CD8-positive, alpha-beta memory T cell (primary cell): ENCODE measurements around the gene RAX2. TPM values are rescaled to one million over a fixed set of nuclear protein-coding genes. Genes with fewer than 3 reads are reported as not detected.
A peak's percentile ranks its signal among the peaks of the same experiment; 100 is the strongest.

Source experiments
- CTCF ChIA-PET: fragments of 350-600 bp; sonication (Branson Sonifier 250); formaldehyde crosslinking; loops from one replicate; lab custom pipeline; 2021; ENCODE audit warnings: antibody characterized with exemption; lab: Charles Lee
- POLR2A ChIA-PET: fragments of 350-600 bp; sonication (Branson Sonifier 250); formaldehyde crosslinking; loops from one replicate; lab custom pipeline; 2021; ENCODE audit warnings: antibody characterized with exemption; lab: Charles Lee
- DNase-seq, 5 donors: peaks; one replicate each; pipeline versions ENCODE4 v3.0.0 to v3.0.0-alpha.2; 2020 to 2022; ENCODE audit warnings: mixed read lengths in 1 of 5
- H3K27ac ChIP-seq: one replicate; pipeline ENCODE4 v1.7.0; 2013; ENCODE audit warnings: low read depth, mild to moderate bottlenecking, low read length, moderate library complexity
- H3K27me3 ChIP-seq: 2 replicates; pipeline ENCODE4 v1.7.0; 2013; ENCODE audit warnings: low read length, mild to moderate bottlenecking; ENCODE audit not compliant: insufficient read depth, poor library complexity, severe bottlenecking
- H3K36me3 ChIP-seq: 2 replicates; pipeline ENCODE4 v1.7.0; 2013; ENCODE audit warnings: mild to moderate bottlenecking, low read length, moderate library complexity; ENCODE audit not compliant: insufficient read depth
- H3K4me1 ChIP-seq: 2 replicates; pipeline ENCODE4 v1.7.0; 2013; ENCODE audit warnings: mild to moderate bottlenecking, low read length, moderate library complexity; ENCODE audit not compliant: insufficient read depth
- H3K4me3 ChIP-seq: 2 replicates; pipeline ENCODE4 v1.7.0; 2013; ENCODE audit warnings: mild to moderate bottlenecking, low read length
- H3K9me3 ChIP-seq: 2 replicates; pipeline ENCODE4 v1.7.0; 2013; ENCODE audit warnings: mild to moderate bottlenecking, low read length
- H3K27ac Mint-ChIP-seq, 8 donors: one replicate each; pipeline ENCODE4 v1.8.0; 2020 to 2021; ENCODE audit warnings: mixed read lengths in 8 of 8, mild to moderate bottlenecking in 6 of 8, inconsistent platforms in 3 of 8, moderate library complexity in 3 of 8
- H3K27me3 Mint-ChIP-seq, 2 donors: one replicate each; pipeline ENCODE4 v1.8.0; 2020 to 2021; ENCODE audit warnings: mixed read lengths in 2 of 2, mild to moderate bottlenecking in 1 of 2, moderate library complexity in 1 of 2
- H3K36me3 Mint-ChIP-seq, 3 donors: one replicate each; pipeline ENCODE4 v1.8.0; 2020 to 2021; ENCODE audit warnings: mixed read lengths in 3 of 3, inconsistent platforms in 1 of 3, mild to moderate bottlenecking in 1 of 3
- H3K4me1 Mint-ChIP-seq, 3 donors: one replicate each; pipeline ENCODE4 v1.8.0; 2020 to 2021; ENCODE audit warnings: mixed read lengths in 3 of 3, inconsistent platforms in 1 of 3, mild to moderate bottlenecking in 1 of 3
- H3K4me3 Mint-ChIP-seq, 7 donors: one replicate each; pipeline ENCODE4 v1.8.0; 2020 to 2021; ENCODE audit warnings: mixed read lengths in 7 of 7, mild to moderate bottlenecking in 6 of 7, moderate library complexity in 4 of 7, inconsistent platforms in 2 of 7
- H3K9me3 Mint-ChIP-seq, 5 donors: one replicate each; pipeline ENCODE4 v1.8.0; 2020 to 2022; ENCODE audit warnings: mixed read lengths in 5 of 5, mild to moderate bottlenecking in 3 of 5, moderate library complexity in 2 of 5, inconsistent platforms in 1 of 5
- polyA plus RNA-seq: library from polyadenylated mRNA; unstranded; fragments of 300-500 nt; fragmentation: Illumina TruSeq; gene quantifications from one replicate; pipeline ENCODE4 v1.2.3, GENCODE V29; 2021
- total RNA-seq, 2 experiments: library from RNA; stranded (reverse); gene quantifications; one replicate each; pipeline ENCODE4 v1.2.3, GENCODE V29; 2021

Gene RAX2
- total and polyA plus RNA-seq, 3 experiments from 2014 or later: not detected

DNA sequence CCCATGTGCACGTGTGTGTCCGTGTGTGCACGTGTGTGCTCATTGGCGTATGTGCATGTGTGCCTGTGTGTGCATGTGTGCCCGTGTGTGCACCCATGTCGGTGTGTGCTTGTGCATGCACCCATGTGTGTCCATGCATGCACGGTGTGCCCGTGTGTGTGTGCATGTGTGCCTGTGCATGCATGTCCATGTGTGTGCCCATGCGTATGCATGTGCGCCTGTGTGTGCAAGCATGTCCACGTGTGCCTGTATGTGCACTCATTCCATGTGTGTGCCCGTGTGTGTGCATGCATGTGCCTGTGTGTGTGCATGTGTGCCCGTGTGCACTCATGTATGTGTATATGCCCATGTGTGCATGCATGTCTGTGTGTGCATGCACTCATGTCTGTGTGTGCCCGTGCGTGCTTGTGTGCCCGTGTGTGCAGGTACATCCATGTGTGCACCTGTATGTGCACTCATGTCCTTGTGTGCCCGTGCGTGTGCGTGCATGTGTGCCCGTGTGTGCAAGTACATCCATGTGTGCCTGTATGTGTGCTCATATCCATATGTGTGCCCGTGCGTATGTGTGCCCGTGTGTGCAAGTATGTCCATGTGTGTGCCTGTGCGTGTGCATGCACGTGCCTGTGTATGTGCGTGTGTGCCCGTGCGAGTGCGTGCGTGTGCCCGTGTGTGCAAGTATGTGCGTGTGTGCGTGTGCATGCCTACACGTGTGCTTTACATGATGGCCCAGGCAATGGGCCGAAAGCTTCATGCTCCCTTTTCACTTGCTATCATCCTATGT lies 35.7 kb upstream of the RAX2 start:
- no peak overlapping the region for H3K4me3 Mint-ChIP-seq
- H3K36me3 Mint-ChIP-seq: no peaks in the 10 kb centered on the region
- Histone ChIP-seq H3K27me3 (no peaks in the 10 kb centered on the region), H3K4me1 (peaks cover 20% of the 10 kb centered on the region), H3K4me3 (no peak overlapping the region), H3K27ac (no peak overlapping the region), H3K36me3 (no peaks in the 10 kb centered on the region), H3K9me3 (no peaks in the 10 kb centered on the region)
- no peaks in the 10 kb centered on the region for H3K9me3 Mint-ChIP-seq
- CTCF ChIA-PET: interaction anchor here (1.1 kb wide), 1 partner anchor 10 kb away, joined by 3 read pairs; no protein-coding TSS in a partner anchor
- DNase-seq: no peak
- H3K27me3 Mint-ChIP-seq: no peaks in the 10 kb centered on the region
- peak overlapping the region in 5 of 8 donors; percentile 31 to 92 (median 68) for H3K27ac Mint-ChIP-seq
- POLR2A ChIA-PET: no interaction called here
- H3K4me1 Mint-ChIP-seq: peaks cover 35 to 65% (median 35%) of the 10 kb centered on the region in 3 donors

DNA sequence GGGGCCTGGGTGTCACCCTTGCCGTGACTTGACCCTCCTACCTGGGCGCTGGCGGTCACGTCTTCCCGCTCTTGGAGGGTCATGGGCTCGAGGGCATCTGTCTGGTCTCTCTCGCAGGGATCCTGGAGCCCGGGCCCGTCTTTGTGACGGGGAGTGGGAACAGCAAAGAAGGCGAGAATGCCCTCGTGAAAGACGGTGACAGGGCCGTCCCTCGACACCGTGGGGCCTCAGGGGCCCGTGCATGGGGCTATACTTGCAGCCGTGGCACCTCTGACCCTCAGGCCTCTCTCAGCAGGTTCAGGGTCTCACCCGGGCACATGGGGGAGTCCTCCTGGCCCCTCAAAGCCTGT lies 35.1 kb upstream of the RAX2 start:
- Mint-ChIP-seq H3K4me3 (no peak overlapping the region), H3K27ac (peak overlapping the region in 2 of 8 donors; percentile 53 to 71), H3K9me3 (no peaks in the 10 kb centered on the region), H3K36me3 (no peaks in the 10 kb centered on the region), H3K27me3 (no peaks in the 10 kb centered on the region), H3K4me1 (peaks cover 29 to 62% (median 29%) of the 10 kb centered on the region in 3 donors)
- Histone ChIP-seq H3K4me1 (peaks cover 13% of the 10 kb centered on the region), H3K36me3 (no peaks in the 10 kb centered on the region), H3K27ac (no peak overlapping the region), H3K9me3 (no peaks in the 10 kb centered on the region), H3K4me3 (no peak overlapping the region), H3K27me3 (no peaks in the 10 kb centered on the region)
- POLR2A ChIA-PET: no interaction called here
- no peak for DNase-seq
- CTCF ChIA-PET: no interaction called here

DNA sequence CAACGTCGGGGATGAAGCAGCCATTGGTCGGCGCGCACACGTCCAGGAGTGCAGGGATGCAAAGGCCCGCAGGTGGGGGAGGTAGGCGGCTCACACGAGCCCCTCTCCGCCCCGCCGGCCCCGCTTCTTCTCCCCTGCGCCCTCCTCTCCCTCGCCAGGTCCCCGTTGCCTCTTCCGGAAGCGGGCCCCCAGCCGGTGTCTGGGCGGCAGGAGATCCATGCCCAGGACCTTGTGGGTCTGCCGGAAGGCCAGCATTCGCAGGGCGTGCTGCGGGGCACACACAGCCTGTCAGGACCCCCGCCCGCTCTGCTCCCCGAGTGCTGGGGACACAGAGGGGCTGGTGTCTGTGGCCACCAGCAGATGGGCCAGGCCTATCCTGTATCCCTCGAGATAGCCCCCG lies 33.8 kb upstream of the RAX2 start:
- DNase-seq: no peak
- CTCF ChIA-PET: interaction anchor here (1.7 kb wide), 1 partner anchor 17 kb away, joined by 7 read pairs; no protein-coding TSS in a partner anchor
- H3K4me1 Mint-ChIP-seq: peaks cover 31 to 66% (median 33%) of the 10 kb centered on the region in 3 donors

DNA sequence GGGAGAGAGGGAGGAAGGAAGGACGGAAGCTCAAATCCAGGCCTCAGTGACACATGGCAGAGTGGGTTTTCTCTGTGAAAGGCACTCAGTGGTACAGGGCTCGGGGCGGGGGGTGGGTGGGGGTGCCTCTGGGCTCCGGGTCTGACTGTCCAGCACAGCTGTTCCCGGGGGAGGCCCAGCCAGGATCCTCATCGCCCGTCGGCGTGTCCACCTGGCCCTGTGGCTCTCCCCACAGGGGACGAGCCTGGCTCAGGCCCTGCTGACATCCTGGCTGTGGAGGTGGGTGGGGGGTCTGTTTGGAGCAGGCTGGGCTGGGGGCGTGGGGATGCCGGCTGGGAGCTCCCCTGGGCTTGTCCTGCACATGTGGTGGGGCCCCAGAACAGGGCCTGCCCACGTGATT lies 32.4 kb upstream of the RAX2 start:
- H3K9me3 Mint-ChIP-seq: no peaks in the 10 kb centered on the region
- H3K27me3 ChIP-seq: no peaks in the 10 kb centered on the region
- ChIA-PET POLR2A (no interaction called here), CTCF (interaction anchor here (1.7 kb wide), 1 partner anchor 18 kb away, joined by 7 read pairs; no protein-coding TSS in a partner anchor)
- no peak for DNase-seq
- peak overlapping the region in 5 of 8 donors; percentile 46 to 86 (median 84) for H3K27ac Mint-ChIP-seq
- peaks cover 21% of the 10 kb centered on the region for H3K4me1 ChIP-seq
- no peak overlapping the region for H3K27ac ChIP-seq
- peaks cover 0 to 2% of the 10 kb centered on the region in 2 donors for H3K27me3 Mint-ChIP-seq
- H3K36me3 Mint-ChIP-seq: peaks cover 0 to 1% (median 0%) of the 10 kb centered on the region in 3 donors
- H3K4me1 Mint-ChIP-seq: peaks cover 32 to 68% (median 38%) of the 10 kb centered on the region in 3 donors
- no peaks in the 10 kb centered on the region for H3K36me3 ChIP-seq
- H3K4me3 Mint-ChIP-seq: no peak overlapping the region
- H3K9me3 ChIP-seq: no peaks in the 10 kb centered on the region
- no peak overlapping the region for H3K4me3 ChIP-seq

More for the DNA sequence above, 33.8 kb upstream of the RAX2 start:
- Histone ChIP-seq H3K9me3 (no peaks in the 10 kb centered on the region), H3K4me1 (peaks cover 20% of the 10 kb centered on the region), H3K36me3 (no peaks in the 10 kb centered on the region), H3K4me3 (no peak overlapping the region), H3K27me3 (no peaks in the 10 kb centered on the region), H3K27ac (no peak overlapping the region)
- H3K4me3 Mint-ChIP-seq: no peak overlapping the region
- H3K9me3 Mint-ChIP-seq: no peaks in the 10 kb centered on the region
- H3K27me3 Mint-ChIP-seq: no peaks in the 10 kb centered on the region
- no peaks in the 10 kb centered on the region for H3K36me3 Mint-ChIP-seq
- POLR2A ChIA-PET: no interaction called here
- peak overlapping the region in 2 of 8 donors; percentile 84 to 85 for H3K27ac Mint-ChIP-seq

DNA sequence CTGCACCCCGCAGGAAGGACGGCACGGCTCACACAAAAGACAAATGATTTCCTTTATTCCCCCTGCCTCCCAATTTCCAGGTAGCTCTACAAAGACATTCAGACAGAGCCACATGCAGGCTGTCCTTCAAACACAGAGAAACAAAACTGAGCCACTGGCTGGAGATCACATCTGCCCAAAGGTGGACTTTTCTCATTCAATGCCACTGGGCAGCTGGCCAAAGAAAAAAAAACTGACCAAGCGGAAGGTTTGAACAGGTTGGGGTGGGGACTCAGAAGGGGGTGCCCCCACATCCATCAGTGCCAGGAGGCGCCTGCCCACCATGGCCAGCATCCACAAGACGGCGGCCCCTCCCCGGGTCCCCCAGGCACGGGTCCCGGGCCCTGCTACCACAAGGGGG lies 32.0 kb upstream of the RAX2 start:
- Histone ChIP-seq H3K4me1 (peaks cover 24% of the 10 kb centered on the region), H3K27ac (no peak overlapping the region)
- POLR2A ChIA-PET: no interaction called here

DNA sequence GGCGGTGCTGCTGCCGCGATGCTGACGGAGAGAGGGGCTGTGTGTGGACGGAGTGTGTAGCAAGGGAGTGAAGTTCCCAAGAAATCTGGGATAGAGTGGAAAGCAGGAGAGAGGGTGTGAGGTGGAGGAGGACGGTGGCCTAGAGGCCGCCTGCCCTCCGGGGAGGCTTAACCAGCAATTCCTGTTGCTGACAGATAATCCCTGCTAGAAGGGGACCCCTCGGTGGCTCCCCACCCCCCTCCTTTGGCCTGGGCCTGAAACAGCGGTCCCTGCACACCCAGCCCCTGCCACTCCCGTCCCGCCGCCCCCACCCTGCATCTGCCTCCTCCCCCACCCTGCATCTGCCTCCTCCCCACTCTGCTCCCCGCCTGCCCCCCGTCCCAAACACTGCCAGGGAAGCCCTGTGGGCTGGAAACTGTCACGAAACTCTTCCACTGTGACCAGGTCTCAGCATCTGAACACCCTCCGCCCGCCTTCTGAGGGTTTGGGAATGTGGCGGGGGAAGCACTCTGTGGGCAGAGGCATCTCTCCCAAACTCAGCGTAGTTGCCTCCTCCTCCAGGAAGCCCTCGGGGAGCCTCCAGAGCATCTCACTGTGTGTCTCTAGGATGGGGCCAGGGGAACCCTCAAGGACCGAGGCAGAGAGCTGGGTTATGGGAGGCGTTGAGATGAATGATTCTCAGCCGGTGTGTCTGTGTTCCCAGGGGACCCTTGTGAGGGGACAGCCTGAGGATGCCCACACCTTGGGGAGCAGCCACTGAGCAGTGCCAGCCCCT lies 31.3 kb upstream of the RAX2 start:
- DNase-seq: no peak
- H3K9me3 ChIP-seq: no peaks in the 10 kb centered on the region
- H3K36me3 ChIP-seq: no peaks in the 10 kb centered on the region
- H3K4me3 ChIP-seq: no peak overlapping the region
- Mint-ChIP-seq H3K4me3 (peak overlapping the region in 2 of 7 donors; percentile 19 to 28), H3K27ac (peak overlapping the region in 6 of 8 donors; percentile 32 to 96 (median 76)), H3K9me3 (no peaks in the 10 kb centered on the region), H3K36me3 (peaks cover 0 to 1% (median 0%) of the 10 kb centered on the region in 3 donors), H3K4me1 (peaks cover 36 to 69% (median 43%) of the 10 kb centered on the region in 3 donors), H3K27me3 (peaks cover 0 to 2% of the 10 kb centered on the region in 2 donors)
- no peak overlapping the region for H3K27ac ChIP-seq
- CTCF ChIA-PET: no interaction called here
- peaks cover 31% of the 10 kb centered on the region for H3K4me1 ChIP-seq
- H3K27me3 ChIP-seq: no peaks in the 10 kb centered on the region
- POLR2A ChIA-PET: no interaction called here

More for the DNA sequence above, 32.0 kb upstream of the RAX2 start:
- Mint-ChIP-seq H3K4me1 (peaks cover 36 to 68% (median 42%) of the 10 kb centered on the region in 3 donors), H3K27ac (peak overlapping the region in 7 of 8 donors; percentile 48 to 85 (median 69)), H3K9me3 (no peaks in the 10 kb centered on the region), H3K36me3 (peaks cover 0 to 1% (median 0%) of the 10 kb centered on the region in 3 donors), H3K4me3 (peak overlapping the region in 1 of 7 donors; percentile 52), H3K27me3 (peaks cover 0 to 2% of the 10 kb centered on the region in 2 donors)
- CTCF ChIA-PET: interaction anchor here (1.7 kb wide), 1 partner anchor 19 kb away, joined by 7 read pairs; no protein-coding TSS in a partner anchor
- Histone ChIP-seq H3K9me3 (no peaks in the 10 kb centered on the region), H3K36me3 (no peaks in the 10 kb centered on the region), H3K27me3 (no peaks in the 10 kb centered on the region), H3K4me3 (no peak overlapping the region)
- DNase-seq: no peak

DNA sequence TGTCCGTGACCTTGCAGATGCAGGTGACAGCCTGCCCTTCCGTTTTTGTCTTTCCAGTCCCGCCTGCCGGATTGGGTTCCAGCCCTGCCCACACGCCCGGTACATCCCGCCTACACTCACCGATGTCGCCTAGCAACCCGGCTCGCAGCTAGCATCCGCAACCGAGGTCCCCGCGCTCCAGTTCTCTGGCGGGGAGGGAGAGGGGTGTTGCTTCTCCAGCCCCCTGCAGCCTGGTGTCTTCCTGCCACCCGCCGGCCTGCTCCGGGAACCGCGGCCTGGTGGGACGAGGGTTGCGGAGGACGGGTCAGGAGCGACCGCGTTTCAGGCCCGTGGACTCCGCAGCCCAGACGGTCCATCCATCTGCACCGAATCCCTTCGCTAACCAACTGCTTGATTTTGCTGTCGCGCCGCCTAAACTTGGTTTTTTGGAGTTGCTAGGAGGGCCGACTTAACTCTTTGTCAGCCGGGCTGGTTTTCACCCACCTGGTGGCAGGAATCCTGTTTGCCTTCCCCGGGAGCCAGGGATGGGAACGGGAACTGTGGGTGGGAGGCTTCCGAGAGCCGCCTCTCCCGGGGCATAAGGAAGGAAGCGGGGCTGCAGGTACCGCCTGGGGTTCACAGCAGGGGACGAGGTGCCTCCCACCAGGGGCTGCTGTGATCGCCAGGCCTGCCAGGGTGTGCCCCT lies 29.5 kb upstream of the RAX2 start:
- H3K4me1 Mint-ChIP-seq: peaks cover 37 to 66% (median 42%) of the 10 kb centered on the region in 3 donors
- Histone ChIP-seq H3K27ac (no peak overlapping the region), H3K36me3 (no peaks in the 10 kb centered on the region), H3K9me3 (peaks cover 4% of the 10 kb centered on the region), H3K4me3 (peak overlapping the region; percentile 22), H3K4me1 (peaks cover 41% of the 10 kb centered on the region), H3K27me3 (no peaks in the 10 kb centered on the region)
- peak; percentile 57 to 77 (median 69) for DNase-seq
- CTCF ChIA-PET: interaction anchor here (0.9 to 2.7 kb wide), 2 partner anchors 17 to 21 kb away, joined by 3 to 7 read pairs; no protein-coding TSS in a partner anchor
- peaks cover 0 to 7% (median 3%) of the 10 kb centered on the region in 5 donors for H3K9me3 Mint-ChIP-seq
- POLR2A ChIA-PET: no interaction called here
- peak overlapping the region; percentile 58 to 83 (median 71) for H3K4me3 Mint-ChIP-seq
- H3K27ac Mint-ChIP-seq: peak overlapping the region in 5 of 8 donors; percentile 36 to 91 (median 83)
- peaks cover 0 to 2% of the 10 kb centered on the region in 2 donors for H3K27me3 Mint-ChIP-seq
- H3K36me3 Mint-ChIP-seq: peaks cover 1 to 9% (median 2%) of the 10 kb centered on the region in 3 donors
